H9 (cell line): ENCODE data around the gene NEK11. TPM values are rescaled to one million over a fixed set of nuclear protein-coding genes. Genes with fewer than 3 reads are reported as not detected.

Experiments
- DNase-seq: peaks from one replicate; pipeline ENCODE4 v3.0.0-alpha.2; 2017
- H2AFZ ChIP-seq: one replicate; pipeline ENCODE4 v1.6.1; 2013; ENCODE audit warnings: mild to moderate bottlenecking, low read length, control low read depth, moderate library complexity
- H2AK5ac ChIP-seq: 2 replicates; pipeline ENCODE4 v1.6.1; 2013; ENCODE audit warnings: low read length, control low read depth, mixed read lengths; ENCODE audit not compliant: insufficient read length
- H2BK120ac ChIP-seq: one replicate; pipeline ENCODE4 v1.6.1; 2013; ENCODE audit warnings: low read depth, mild to moderate bottlenecking, low read length, control low read depth, inconsistent platforms; ENCODE audit not compliant: poor library complexity, severe bottlenecking
- H2BK12ac ChIP-seq: 2 replicates; pipeline ENCODE4 v1.6.1; 2013; ENCODE audit warnings: low read length, control low read depth, mixed read lengths, low read depth; ENCODE audit not compliant: insufficient read length
- H2BK15ac ChIP-seq: 2 replicates; pipeline ENCODE4 v1.6.1; 2013; ENCODE audit warnings: low read depth, low read length, control low read depth
- H2BK20ac ChIP-seq: one replicate; pipeline ENCODE4 v1.6.1; 2013; ENCODE audit warnings: low read depth, mild to moderate bottlenecking, low read length, control low read depth, inconsistent platforms; ENCODE audit not compliant: poor library complexity, severe bottlenecking
- H2BK5ac ChIP-seq: 2 replicates; pipeline ENCODE4 v1.6.1; 2013; ENCODE audit warnings: low read length, control low read depth, mixed read lengths; ENCODE audit not compliant: insufficient read length
- H3K14ac ChIP-seq: 2 replicates; pipeline ENCODE4 v1.6.1; 2013; ENCODE audit warnings: low read length, control low read depth; ENCODE audit not compliant: insufficient read depth
- H3K18ac ChIP-seq: 2 replicates; pipeline ENCODE4 v1.6.1; 2013; ENCODE audit warnings: low read depth, mild to moderate bottlenecking, mixed read lengths, low read length, control low read depth; ENCODE audit not compliant: insufficient read length
- H3K23ac ChIP-seq: 2 replicates; pipeline ENCODE4 v1.6.1; 2013; ENCODE audit warnings: low read length, control low read depth, mixed read lengths, low read depth; ENCODE audit not compliant: insufficient read length
- H3K23me2 ChIP-seq: 2 replicates; pipeline ENCODE4 v1.6.1; 2013; ENCODE audit warnings: low read depth, mild to moderate bottlenecking, mixed read lengths, low read length, control low read depth; ENCODE audit not compliant: insufficient read length, poor library complexity, severe bottlenecking
- H3K27ac ChIP-seq: 2 replicates; pipeline ENCODE4 v1.5.1; 2013; ENCODE audit warnings: low read length, control low read depth, mixed read lengths, low read depth; ENCODE audit not compliant: insufficient read length
- H3K27me3 ChIP-seq: 2 replicates; pipeline ENCODE4 v1.6.1; 2013; ENCODE audit warnings: low read length, control low read depth, inconsistent platforms; ENCODE audit not compliant: insufficient read depth
- H3K4ac ChIP-seq: 2 replicates; pipeline ENCODE4 v1.6.1; 2013; ENCODE audit warnings: low read depth, mild to moderate bottlenecking, control low read depth, inconsistent platforms, low read length, moderate library complexity
- H3K4me1 ChIP-seq: 2 replicates; pipeline ENCODE4 v1.6.1; 2013; ENCODE audit warnings: low read length, control low read depth, inconsistent platforms; ENCODE audit not compliant: insufficient read depth
- H3K4me2 ChIP-seq: 2 replicates; pipeline ENCODE4 v1.6.1; 2013; ENCODE audit warnings: low read length, control low read depth, mixed read lengths; ENCODE audit not compliant: insufficient read length, insufficient read depth
- H3K56ac ChIP-seq: 2 replicates; pipeline ENCODE4 v1.6.1; 2013; ENCODE audit warnings: low read depth, mild to moderate bottlenecking, mixed read lengths, low read length, control low read depth; ENCODE audit not compliant: insufficient read length
- H3K79me1 ChIP-seq: 2 replicates; pipeline ENCODE4 v1.6.1; 2013; ENCODE audit warnings: low read depth, mild to moderate bottlenecking, moderate library complexity, low read length, control low read depth, inconsistent platforms; ENCODE audit not compliant: insufficient read depth, poor library complexity, severe bottlenecking
- H3K79me2 ChIP-seq: 2 replicates; pipeline ENCODE4 v1.6.1; 2013; ENCODE audit warnings: low read length, control low read depth, inconsistent platforms; ENCODE audit not compliant: insufficient read depth
- H3K9ac ChIP-seq: 2 replicates; pipeline ENCODE4 v1.6.1; 2013; ENCODE audit warnings: low read length, control low read depth, mixed read lengths; ENCODE audit not compliant: insufficient read length; ENCODE audit errors: extremely low read depth
- H3K9me3 ChIP-seq: one replicate; pipeline ENCODE4 v1.6.1; 2013; ENCODE audit warnings: low read depth, low read length, inconsistent platforms; ENCODE audit not compliant: control insufficient read depth
- H3T11ph ChIP-seq: one replicate; pipeline ENCODE4 v1.6.1; 2013; ENCODE audit warnings: mild to moderate bottlenecking, low read length, control low read depth, inconsistent platforms
- H4K20me1 ChIP-seq: one replicate; pipeline ENCODE4 v1.6.1; 2013; ENCODE audit not compliant: control insufficient read depth, insufficient read length, insufficient read depth
- H4K5ac ChIP-seq: 2 replicates; pipeline ENCODE4 v1.6.1; 2013; ENCODE audit warnings: low read depth, mild to moderate bottlenecking, mixed read lengths, low read length, control low read depth; ENCODE audit not compliant: insufficient read length
- H4K8ac ChIP-seq: replicated peaks from 2 replicates; pipeline ENCODE4 v1.6.1; 2013; ENCODE audit warnings: low read length, control low read depth, mixed read lengths, low read depth; ENCODE audit not compliant: insufficient read length
- H4K91ac ChIP-seq: 2 replicates; pipeline ENCODE4 v1.6.1; 2013; ENCODE audit warnings: low read depth, mild to moderate bottlenecking, moderate library complexity, mixed read lengths, low read length, control low read depth; ENCODE audit not compliant: insufficient read length
- H3K27ac Mint-ChIP-seq, 3 experiments: 2 replicates in 2 of 3; 3 replicates in 1 of 3; pipeline ENCODE4 v1.8.0; 2020 to 2021; ENCODE audit warnings: mixed read lengths in 3 of 3, mild to moderate bottlenecking in 1 of 3, moderate library complexity in 1 of 3
- H3K27me3 Mint-ChIP-seq: 2 replicates; pipeline ENCODE4 v1.8.0; 2021; ENCODE audit warnings: low read depth, mild to moderate bottlenecking, moderate library complexity, mixed read lengths
- H3K36me3 Mint-ChIP-seq, 3 experiments: 2 replicates in 2 of 3; 3 replicates in 1 of 3; pipeline ENCODE4 v1.8.0; 2020 to 2021; ENCODE audit warnings: low read depth in 3 of 3, mixed read lengths in 3 of 3; ENCODE audit not compliant: insufficient read depth in 1 of 3
- H3K4me1 Mint-ChIP-seq, 2 experiments: 2 replicates each; pipeline ENCODE4 v1.8.0; 2020; ENCODE audit warnings: mixed read lengths in 2 of 2
- H3K4me3 Mint-ChIP-seq, 2 experiments: 2 replicates in 1 of 2; 3 replicates in 1 of 2; pipeline ENCODE4 v1.8.0; 2020 to 2021; ENCODE audit warnings: mild to moderate bottlenecking in 2 of 2, mixed read lengths in 2 of 2, moderate library complexity in 1 of 2
- H3K9me3 Mint-ChIP-seq, 2 experiments: 2 replicates in 1 of 2; 3 replicates in 1 of 2; pipeline ENCODE4 v1.8.0; 2020; ENCODE audit warnings: mild to moderate bottlenecking in 2 of 2, mixed read lengths in 2 of 2, moderate library complexity in 1 of 2
- CTCF ChIP-seq: fragments of 200-600 bp; sonication (generic); conservative IDR thresholded peaks from 3 replicates; pipeline ENCODE4 v1.8.0; 2021; ENCODE audit warnings: antibody characterized with exemption, mild to moderate bottlenecking
- WGBS: extraction: QIAGEN DNeasy Blood & Tissue Kit; methylation state at CpG from one replicate; pipeline ENCODE4 v1.1.7; 2013; ENCODE audit warnings: missing lambda C conversion rate, low lambda C conversion rate, mixed read lengths; ENCODE audit not compliant: insufficient read length; ENCODE audit errors: extremely low coverage; 5-methylcytosine and 5-hydroxymethylcytosine counted together
- total RNA-seq: library from RNA; stranded (reverse); gene quantifications from 2 replicates; pipeline ENCODE4 v1.2.1, GENCODE V29; 2021

NEK11 gene
- total RNA-seq, 1 experiment from 2014 or later, result 2.5 TPM

GRCh38 chr3:131216330-131216729 lies 189.7 kb downstream of the NEK11 start:
- no peak for DNase-seq
- TF ChIP-seq CTCF, result no peak
- Mint-ChIP-seq H3K27me3 (0 out of 2 replicates have a peak, but pooled peaks cover 2% of the 10 kb centered on the region), H3K36me3 (no peaks in the 10 kb centered on the region; a peak in 2 of 7 replicates), H3K4me3 (no peak overlapping the region), H3K4me1 (peaks cover 10 to 27% of the 10 kb centered on the region in 2 experiments), H3K27ac (no peak overlapping the region), H3K9me3 (peaks cover 0 to 2% of the 10 kb centered on the region in 2 experiments; a peak in 3 of 5 replicates)
- Histone ChIP-seq H3K9me3 (no peaks in the 10 kb centered on the region), H3T11ph (no peak overlapping the region), H3K79me1 (no peaks in the 10 kb centered on the region), H2BK5ac (no peak overlapping the region), H3K4ac (no peak overlapping the region), H2AK5ac (no peak overlapping the region), H2BK15ac (no peak overlapping the region), H3K79me2 (no peaks in the 10 kb centered on the region), H3K14ac (no peak overlapping the region), H4K91ac (no peak overlapping the region), H2BK12ac (no peak overlapping the region), H3K4me2 (no peak overlapping the region), H3K56ac (no peak overlapping the region), H4K8ac (no peak overlapping the region), H4K5ac (no peak overlapping the region), H3K4me1 (peaks cover 3% of the 10 kb centered on the region; the same call in 1 of the 2 replicates), H2AFZ (no peak overlapping the region), H3K27me3 (no peaks in the 10 kb centered on the region), H2BK20ac (no peak overlapping the region), H3K23ac (no peak overlapping the region), H3K18ac (no peak overlapping the region), H3K23me2 (no peaks in the 10 kb centered on the region), H2BK120ac (no peak overlapping the region), H3K9ac (no peak overlapping the region), H4K20me1 (no peaks in the 10 kb centered on the region), H3K27ac (no peak overlapping the region)
- WGBS, result no CpG with 5 or more reads among the region's 1 CpG
